WTC11 (cell line): Measurements from ENCODE around the gene TSPAN31. TPM values are rescaled to one million over a fixed set of nuclear protein-coding genes. Genes with fewer than 3 reads are reported as not detected.

Experiments
- ATAC-seq: fragments of 200-7000 bp; cut with Tn5 transposase; 2 replicates; pipeline ENCODE4 v1.10.0; 2021; ENCODE audit warnings: mild to moderate bottlenecking, moderate library complexity
- CTCF ChIA-PET: fragments of 300-600 bp; sonication (Branson Sonifier 250); formaldehyde crosslinking; loops from one replicate; lab custom pipeline; 2021; ENCODE audit warnings: antibody characterized with exemption; lab: Charles Lee
- POLR2A ChIA-PET: fragments of 350-600 bp; sonication (Branson Sonifier 250); formaldehyde crosslinking; loops from one replicate; lab custom pipeline; 2021; ENCODE audit warnings: antibody characterized with exemption; lab: Charles Lee
- DNase-seq: peaks from one replicate; pipeline ENCODE4 v3.0.0; 2021; ENCODE audit warnings: low spot score
- H3K27ac Mint-ChIP-seq: 2 replicates; pipeline ENCODE4 v1.8.0; 2021; ENCODE audit warnings: mixed read lengths
- H3K27me3 Mint-ChIP-seq: 2 replicates; pipeline ENCODE4 v1.8.0; 2021; ENCODE audit warnings: low read depth, mild to moderate bottlenecking, moderate library complexity, mixed read lengths
- H3K36me3 Mint-ChIP-seq: 2 replicates; pipeline ENCODE4 v1.8.0; 2021; ENCODE audit warnings: mixed read lengths
- H3K4me1 Mint-ChIP-seq: 2 replicates; pipeline ENCODE4 v1.8.0; 2022; ENCODE audit warnings: mixed read lengths
- H3K4me3 Mint-ChIP-seq: 2 replicates; pipeline ENCODE4 v1.8.0; 2021; ENCODE audit warnings: mild to moderate bottlenecking, moderate library complexity, mixed read lengths
- H3K9me3 Mint-ChIP-seq: 2 replicates; pipeline ENCODE4 v1.8.0; 2021; ENCODE audit warnings: mixed read lengths
- ATF1 ChIP-seq: sonication (generic); formaldehyde crosslinking; IDR thresholded peaks from 2 replicates; pipeline ENCODE4 v1.8.1; 2023; ENCODE audit warnings: mild to moderate bottlenecking, moderate library complexity, missing genetic modification reagents
- EMX1 ChIP-seq: fragments of 250-450 bp; sonication (Bioruptor Pico); IDR thresholded peaks from 2 replicates; pipeline ENCODE4 v1.8.0; 2021; ENCODE audit warnings: mild to moderate bottlenecking
- GABPB1 ChIP-seq: sonication (generic); formaldehyde crosslinking; IDR thresholded peaks from 2 replicates; pipeline ENCODE4 v1.8.1; 2023; ENCODE audit warnings: mild to moderate bottlenecking, missing genetic modification reagents
- RORB ChIP-seq: fragments of 250-450 bp; sonication (Bioruptor Pico); IDR thresholded peaks from 2 replicates; pipeline ENCODE4 v1.9.0; 2021; ENCODE audit warnings: mild to moderate bottlenecking
- SMAD3 ChIP-seq: sonication (generic); formaldehyde crosslinking; IDR thresholded peaks from 2 replicates; pipeline ENCODE4 v1.8.0; 2022; ENCODE audit warnings: missing genetic modification reagents, mild to moderate bottlenecking, borderline replicate concordance
- SMAD4 ChIP-seq: sonication (generic); formaldehyde crosslinking; IDR thresholded peaks from 2 replicates; pipeline ENCODE4 v1.8.0; 2022; ENCODE audit warnings: mild to moderate bottlenecking, missing genetic modification reagents
- SOX15 ChIP-seq: fragments of 250-450 bp; sonication (Bioruptor Pico); IDR thresholded peaks from 2 replicates; pipeline ENCODE4 v1.9.0; 2021; ENCODE audit warnings: mild to moderate bottlenecking
- SP1 ChIP-seq: sonication (generic); formaldehyde crosslinking; conservative IDR thresholded peaks from 2 replicates; pipeline ENCODE4 v1.8.1; 2022; ENCODE audit warnings: missing genetic modification reagents
- total RNA-seq: library from RNA; stranded (reverse); gene quantifications from 3 replicates; pipeline ENCODE4 v1.2.3, GENCODE V29; 2021
- TF ChIP-seq, protein P1 (sequence below): fragments of 250-450 bp; sonication (Bioruptor Pico); IDR thresholded peaks from 2 replicates; pipeline ENCODE4 v2.1.2; 2022; ENCODE audit warnings: mild to moderate bottlenecking, moderate library complexity
- TF ChIP-seq, protein P2 (sequence below): sonication (generic); formaldehyde crosslinking; IDR thresholded peaks from 2 replicates; pipeline ENCODE4 v1.8.0; 2023; ENCODE audit warnings: missing genetic modification reagents
- TF ChIP-seq, protein P3 (sequence below): sonication (generic); formaldehyde crosslinking; IDR thresholded peaks from 2 replicates; pipeline ENCODE4 v1.8.0; 2022; ENCODE audit warnings: missing genetic modification reagents
- TF ChIP-seq, protein P4 (sequence below): sonication (generic); formaldehyde crosslinking; IDR thresholded peaks from 2 replicates; pipeline ENCODE4 v1.8.0; 2023; ENCODE audit warnings: mild to moderate bottlenecking, missing genetic modification reagents
- TF ChIP-seq, protein P5 (sequence below): fragments of 250-450 bp; sonication (Bioruptor Pico); IDR thresholded peaks from 2 replicates; pipeline ENCODE4 v1.8.0; 2021; ENCODE audit warnings: mild to moderate bottlenecking
- TF ChIP-seq, protein P6 (sequence below): sonication (generic); formaldehyde crosslinking; IDR thresholded peaks from 2 replicates; pipeline ENCODE4 v1.8.1; 2023; ENCODE audit warnings: mild to moderate bottlenecking, missing genetic modification reagents
- TF ChIP-seq, protein P7 (sequence below): sonication (generic); formaldehyde crosslinking; IDR thresholded peaks from 2 replicates; pipeline ENCODE4 v1.8.0; 2022; ENCODE audit warnings: mild to moderate bottlenecking, missing genetic modification reagents
- TF ChIP-seq, protein P8 (sequence below): sonication (generic); formaldehyde crosslinking; IDR thresholded peaks from 2 replicates; pipeline ENCODE4 v1.8.0; 2022; ENCODE audit warnings: mild to moderate bottlenecking, missing genetic modification reagents

TSPAN31 gene
- total RNA-seq, 1 experiment from 2014 or later: 9.9 TPM

DNA sequence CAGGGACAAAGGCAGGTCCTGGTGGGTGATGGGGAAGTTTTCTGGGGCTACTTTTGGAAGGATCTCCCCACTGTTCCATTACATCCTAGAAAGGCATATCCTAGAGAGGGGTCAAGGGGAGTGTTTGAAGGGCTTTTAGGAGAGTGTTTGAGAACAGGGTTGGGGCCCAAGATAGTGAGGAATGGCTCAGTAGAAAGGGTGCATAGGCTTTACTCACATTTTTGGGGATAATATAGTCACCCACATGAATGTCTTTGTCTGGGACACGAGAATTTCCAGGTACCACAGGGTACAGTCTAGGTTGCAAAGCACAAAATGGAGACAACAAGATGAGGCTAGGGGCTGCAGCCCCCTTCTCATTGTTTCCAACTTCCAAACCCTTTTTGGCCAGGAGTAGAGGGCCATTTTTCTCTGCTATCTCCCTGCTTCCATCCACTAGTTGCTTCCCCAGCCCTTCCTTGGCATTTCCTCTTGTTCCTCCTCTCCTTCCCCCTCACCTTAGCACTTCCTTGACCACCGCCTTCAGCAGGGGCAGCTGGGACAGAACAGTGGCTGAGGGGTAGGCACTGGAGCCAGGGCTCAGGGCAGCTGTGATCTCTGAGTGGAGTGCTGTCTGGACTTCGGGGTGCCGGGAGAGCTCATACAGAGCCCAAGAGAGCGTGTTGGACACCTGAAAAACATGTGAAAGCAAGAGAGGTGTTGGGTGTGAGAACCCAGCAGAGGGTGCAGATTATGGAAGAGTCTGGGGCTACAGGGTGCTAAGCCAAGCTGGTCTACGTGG, 19.2 kb downstream of the TSPAN31 start:
- ChIA-PET CTCF (interaction anchor here (1.1 to 5.3 kb wide), 4 partner anchors 8 to 51 kb away, joined by 3 to 80 read pairs (median 6); partner anchors contain the start of genes EEF1AKMT3, METTL1 and TSFM), POLR2A (interaction anchor here (0.8 kb wide), 1 partner anchor 12 kb away, joined by 3 read pairs; the partner anchor contains the start of gene CDK4)
- TF ChIP-seq, protein P1, sequence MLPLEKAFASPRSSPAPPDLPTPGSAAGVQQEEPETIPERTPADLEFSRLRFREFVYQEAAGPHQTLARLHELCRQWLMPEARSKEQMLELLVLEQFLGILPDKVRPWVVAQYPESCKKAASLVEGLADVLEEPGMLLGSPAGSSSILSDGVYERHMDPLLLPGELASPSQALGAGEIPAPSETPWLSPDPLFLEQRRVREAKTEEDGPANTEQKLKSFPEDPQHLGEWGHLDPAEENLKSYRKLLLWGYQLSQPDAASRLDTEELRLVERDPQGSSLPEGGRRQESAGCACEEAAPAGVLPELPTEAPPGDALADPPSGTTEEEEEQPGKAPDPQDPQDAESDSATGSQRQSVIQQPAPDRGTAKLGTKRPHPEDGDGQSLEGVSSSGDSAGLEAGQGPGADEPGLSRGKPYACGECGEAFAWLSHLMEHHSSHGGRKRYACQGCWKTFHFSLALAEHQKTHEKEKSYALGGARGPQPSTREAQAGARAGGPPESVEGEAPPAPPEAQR (CRISPR knock-in tag): no peak
- TF ChIP-seq, protein P2, sequence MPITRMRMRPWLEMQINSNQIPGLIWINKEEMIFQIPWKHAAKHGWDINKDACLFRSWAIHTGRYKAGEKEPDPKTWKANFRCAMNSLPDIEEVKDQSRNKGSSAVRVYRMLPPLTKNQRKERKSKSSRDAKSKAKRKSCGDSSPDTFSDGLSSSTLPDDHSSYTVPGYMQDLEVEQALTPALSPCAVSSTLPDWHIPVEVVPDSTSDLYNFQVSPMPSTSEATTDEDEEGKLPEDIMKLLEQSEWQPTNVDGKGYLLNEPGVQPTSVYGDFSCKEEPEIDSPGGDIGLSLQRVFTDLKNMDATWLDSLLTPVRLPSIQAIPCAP (CRISPR knock-in tag): no peak
- peaks cover 92% of the 10 kb centered on the region for H3K27me3 Mint-ChIP-seq
- H3K4me3 Mint-ChIP-seq: peak overlapping the region; percentile 74
- ATAC-seq (no peak), DNase-seq (no peak)
- H3K4me1 Mint-ChIP-seq: peaks cover 33% of the 10 kb centered on the region
- H3K9me3 Mint-ChIP-seq: no peaks in the 10 kb centered on the region
- H3K36me3 Mint-ChIP-seq: peaks cover 9% of the 10 kb centered on the region
- H3K27ac Mint-ChIP-seq: no peak overlapping the region

DNA sequence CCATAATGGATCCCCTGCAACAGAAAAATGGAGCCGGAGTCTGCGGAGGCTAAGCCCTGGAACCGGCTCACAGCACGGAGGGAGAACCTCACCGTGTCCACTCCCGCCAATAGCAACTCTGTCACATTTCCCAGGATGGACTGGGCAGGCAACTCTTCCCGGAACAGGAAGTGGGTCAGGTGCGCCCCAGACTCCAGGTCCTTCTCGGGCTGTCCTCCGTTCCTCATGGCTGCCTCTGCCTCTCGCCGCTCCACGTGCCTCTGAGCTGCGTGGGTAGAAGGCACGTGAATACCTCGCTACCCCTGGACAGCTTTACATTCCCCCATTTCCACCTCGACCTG, 19.8 kb downstream of the TSPAN31 start:
- H3K27me3 Mint-ChIP-seq: peaks cover 87% of the 10 kb centered on the region
- DNase-seq: no peak
- TF ChIP-seq, protein P3, sequence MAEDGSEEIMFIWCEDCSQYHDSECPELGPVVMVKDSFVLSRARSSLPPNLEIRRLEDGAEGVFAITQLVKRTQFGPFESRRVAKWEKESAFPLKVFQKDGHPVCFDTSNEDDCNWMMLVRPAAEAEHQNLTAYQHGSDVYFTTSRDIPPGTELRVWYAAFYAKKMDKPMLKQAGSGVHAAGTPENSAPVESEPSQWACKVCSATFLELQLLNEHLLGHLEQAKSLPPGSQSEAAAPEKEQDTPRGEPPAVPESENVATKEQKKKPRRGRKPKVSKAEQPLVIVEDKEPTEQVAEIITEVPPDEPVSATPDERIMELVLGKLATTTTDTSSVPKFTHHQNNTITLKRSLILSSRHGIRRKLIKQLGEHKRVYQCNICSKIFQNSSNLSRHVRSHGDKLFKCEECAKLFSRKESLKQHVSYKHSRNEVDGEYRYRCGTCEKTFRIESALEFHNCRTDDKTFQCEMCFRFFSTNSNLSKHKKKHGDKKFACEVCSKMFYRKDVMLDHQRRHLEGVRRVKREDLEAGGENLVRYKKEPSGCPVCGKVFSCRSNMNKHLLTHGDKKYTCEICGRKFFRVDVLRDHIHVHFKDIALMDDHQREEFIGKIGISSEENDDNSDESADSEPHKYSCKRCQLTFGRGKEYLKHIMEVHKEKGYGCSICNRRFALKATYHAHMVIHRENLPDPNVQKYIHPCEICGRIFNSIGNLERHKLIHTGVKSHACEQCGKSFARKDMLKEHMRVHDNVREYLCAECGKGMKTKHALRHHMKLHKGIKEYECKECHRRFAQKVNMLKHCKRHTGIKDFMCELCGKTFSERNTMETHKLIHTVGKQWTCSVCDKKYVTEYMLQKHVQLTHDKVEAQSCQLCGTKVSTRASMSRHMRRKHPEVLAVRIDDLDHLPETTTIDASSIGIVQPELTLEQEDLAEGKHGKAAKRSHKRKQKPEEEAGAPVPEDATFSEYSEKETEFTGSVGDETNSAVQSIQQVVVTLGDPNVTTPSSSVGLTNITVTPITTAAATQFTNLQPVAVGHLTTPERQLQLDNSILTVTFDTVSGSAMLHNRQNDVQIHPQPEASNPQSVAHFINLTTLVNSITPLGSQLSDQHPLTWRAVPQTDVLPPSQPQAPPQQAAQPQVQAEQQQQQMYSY (CRISPR knock-in tag): peak; percentile 49
- TF ChIP-seq, protein P4, sequence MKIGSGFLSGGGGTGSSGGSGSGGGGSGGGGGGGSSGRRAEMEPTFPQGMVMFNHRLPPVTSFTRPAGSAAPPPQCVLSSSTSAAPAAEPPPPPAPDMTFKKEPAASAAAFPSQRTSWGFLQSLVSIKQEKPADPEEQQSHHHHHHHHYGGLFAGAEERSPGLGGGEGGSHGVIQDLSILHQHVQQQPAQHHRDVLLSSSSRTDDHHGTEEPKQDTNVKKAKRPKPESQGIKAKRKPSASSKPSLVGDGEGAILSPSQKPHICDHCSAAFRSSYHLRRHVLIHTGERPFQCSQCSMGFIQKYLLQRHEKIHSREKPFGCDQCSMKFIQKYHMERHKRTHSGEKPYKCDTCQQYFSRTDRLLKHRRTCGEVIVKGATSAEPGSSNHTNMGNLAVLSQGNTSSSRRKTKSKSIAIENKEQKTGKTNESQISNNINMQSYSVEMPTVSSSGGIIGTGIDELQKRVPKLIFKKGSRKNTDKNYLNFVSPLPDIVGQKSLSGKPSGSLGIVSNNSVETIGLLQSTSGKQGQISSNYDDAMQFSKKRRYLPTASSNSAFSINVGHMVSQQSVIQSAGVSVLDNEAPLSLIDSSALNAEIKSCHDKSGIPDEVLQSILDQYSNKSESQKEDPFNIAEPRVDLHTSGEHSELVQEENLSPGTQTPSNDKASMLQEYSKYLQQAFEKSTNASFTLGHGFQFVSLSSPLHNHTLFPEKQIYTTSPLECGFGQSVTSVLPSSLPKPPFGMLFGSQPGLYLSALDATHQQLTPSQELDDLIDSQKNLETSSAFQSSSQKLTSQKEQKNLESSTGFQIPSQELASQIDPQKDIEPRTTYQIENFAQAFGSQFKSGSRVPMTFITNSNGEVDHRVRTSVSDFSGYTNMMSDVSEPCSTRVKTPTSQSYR (CRISPR knock-in tag): no peak
- no peak for TF ChIP-seq RORB (CRISPR knock-in tag)
- TF ChIP-seq SP1 (CRISPR knock-in tag): peak; percentile 15; the same call in 1 of the 2 replicates
- no peak for TF ChIP-seq EMX1 (CRISPR knock-in tag)
- TF ChIP-seq, protein P5, sequence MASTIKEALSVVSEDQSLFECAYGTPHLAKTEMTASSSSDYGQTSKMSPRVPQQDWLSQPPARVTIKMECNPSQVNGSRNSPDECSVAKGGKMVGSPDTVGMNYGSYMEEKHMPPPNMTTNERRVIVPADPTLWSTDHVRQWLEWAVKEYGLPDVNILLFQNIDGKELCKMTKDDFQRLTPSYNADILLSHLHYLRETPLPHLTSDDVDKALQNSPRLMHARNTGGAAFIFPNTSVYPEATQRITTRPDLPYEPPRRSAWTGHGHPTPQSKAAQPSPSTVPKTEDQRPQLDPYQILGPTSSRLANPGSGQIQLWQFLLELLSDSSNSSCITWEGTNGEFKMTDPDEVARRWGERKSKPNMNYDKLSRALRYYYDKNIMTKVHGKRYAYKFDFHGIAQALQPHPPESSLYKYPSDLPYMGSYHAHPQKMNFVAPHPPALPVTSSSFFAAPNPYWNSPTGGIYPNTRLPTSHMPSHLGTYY: no peak
- 0 out of 2 replicates have a peak, but pooled peaks have one; percentile 27 for TF ChIP-seq SMAD4 (CRISPR knock-in tag)
- no peak for TF ChIP-seq SMAD3 (CRISPR knock-in tag)
- no peak for TF ChIP-seq GABPB1 (CRISPR knock-in tag)
- TF ChIP-seq, protein P6, sequence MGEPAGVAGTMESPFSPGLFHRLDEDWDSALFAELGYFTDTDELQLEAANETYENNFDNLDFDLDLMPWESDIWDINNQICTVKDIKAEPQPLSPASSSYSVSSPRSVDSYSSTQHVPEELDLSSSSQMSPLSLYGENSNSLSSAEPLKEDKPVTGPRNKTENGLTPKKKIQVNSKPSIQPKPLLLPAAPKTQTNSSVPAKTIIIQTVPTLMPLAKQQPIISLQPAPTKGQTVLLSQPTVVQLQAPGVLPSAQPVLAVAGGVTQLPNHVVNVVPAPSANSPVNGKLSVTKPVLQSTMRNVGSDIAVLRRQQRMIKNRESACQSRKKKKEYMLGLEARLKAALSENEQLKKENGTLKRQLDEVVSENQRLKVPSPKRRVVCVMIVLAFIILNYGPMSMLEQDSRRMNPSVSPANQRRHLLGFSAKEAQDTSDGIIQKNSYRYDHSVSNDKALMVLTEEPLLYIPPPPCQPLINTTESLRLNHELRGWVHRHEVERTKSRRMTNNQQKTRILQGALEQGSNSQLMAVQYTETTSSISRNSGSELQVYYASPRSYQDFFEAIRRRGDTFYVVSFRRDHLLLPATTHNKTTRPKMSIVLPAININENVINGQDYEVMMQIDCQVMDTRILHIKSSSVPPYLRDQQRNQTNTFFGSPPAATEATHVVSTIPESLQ (CRISPR knock-in tag): no peak
- no peak for TF ChIP-seq SOX15 (CRISPR knock-in tag)
- TF ChIP-seq, protein P7, sequence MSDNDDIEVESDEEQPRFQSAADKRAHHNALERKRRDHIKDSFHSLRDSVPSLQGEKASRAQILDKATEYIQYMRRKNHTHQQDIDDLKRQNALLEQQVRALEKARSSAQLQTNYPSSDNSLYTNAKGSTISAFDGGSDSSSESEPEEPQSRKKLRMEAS (CRISPR knock-in tag): peak; percentile 88
- TF ChIP-seq ATF1 (CRISPR knock-in tag): no peak
- TF ChIP-seq, protein P8, sequence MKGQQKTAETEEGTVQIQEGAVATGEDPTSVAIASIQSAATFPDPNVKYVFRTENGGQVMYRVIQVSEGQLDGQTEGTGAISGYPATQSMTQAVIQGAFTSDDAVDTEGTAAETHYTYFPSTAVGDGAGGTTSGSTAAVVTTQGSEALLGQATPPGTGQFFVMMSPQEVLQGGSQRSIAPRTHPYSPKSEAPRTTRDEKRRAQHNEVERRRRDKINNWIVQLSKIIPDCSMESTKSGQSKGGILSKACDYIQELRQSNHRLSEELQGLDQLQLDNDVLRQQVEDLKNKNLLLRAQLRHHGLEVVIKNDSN (CRISPR knock-in tag): peak; percentile 71; the same call in 1 of the 2 replicates

More for the DNA sequence above, 19.8 kb downstream of the TSPAN31 start:
- ChIA-PET CTCF (interaction anchor here (1.2 to 5.3 kb wide), 3 partner anchors 8 to 51 kb away, joined by 5 to 80 read pairs (median 6); partner anchors contain the start of gene TSFM), POLR2A (interaction anchor here (0.8 kb wide), 1 partner anchor 12 kb away, joined by 3 read pairs; the partner anchor contains the start of gene CDK4)
- Mint-ChIP-seq H3K9me3 (no peaks in the 10 kb centered on the region), H3K4me3 (peak overlapping the region; percentile 74), H3K4me1 (peaks cover 33% of the 10 kb centered on the region), H3K27ac (no peak overlapping the region), H3K36me3 (peaks cover 13% of the 10 kb centered on the region)
- no peak for ATAC-seq
